ENCODE measurements around the gene TBRG4. TPM values are rescaled to one million over a fixed set of nuclear protein-coding genes. Genes with fewer than 3 reads are reported as not detected.

TBRG4 gene
- total RNA-seq, 1 donor, result 46.6 TPM

DNA sequence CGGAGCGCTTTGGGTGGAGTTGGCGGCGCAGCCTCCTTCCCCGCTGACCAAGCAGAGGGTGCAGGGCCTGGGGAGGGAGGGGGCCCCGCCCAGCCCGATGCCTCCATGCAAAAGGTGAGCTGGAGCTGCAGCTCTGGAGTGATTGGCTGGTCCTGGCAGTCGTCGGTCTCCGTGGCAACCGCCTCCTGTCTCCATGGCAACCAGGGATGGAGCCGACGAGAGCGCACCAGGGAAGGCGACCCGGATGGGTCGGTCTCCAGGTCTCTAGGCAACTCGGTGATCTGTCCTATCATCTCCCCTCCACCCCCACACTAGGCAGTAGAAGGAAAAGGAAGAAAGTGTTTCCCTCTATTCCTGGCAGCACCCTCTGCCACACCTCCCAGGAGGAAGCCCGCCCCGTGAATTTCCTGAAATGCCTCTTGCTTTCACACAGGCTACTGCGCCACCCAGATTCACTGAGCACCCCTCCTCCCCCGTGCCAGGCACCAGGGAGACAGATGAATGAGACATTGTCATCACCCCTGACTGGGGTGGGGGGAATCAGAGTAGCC, 22.1 kb downstream of the TBRG4 start:
- TF ChIP-seq, protein P1, sequence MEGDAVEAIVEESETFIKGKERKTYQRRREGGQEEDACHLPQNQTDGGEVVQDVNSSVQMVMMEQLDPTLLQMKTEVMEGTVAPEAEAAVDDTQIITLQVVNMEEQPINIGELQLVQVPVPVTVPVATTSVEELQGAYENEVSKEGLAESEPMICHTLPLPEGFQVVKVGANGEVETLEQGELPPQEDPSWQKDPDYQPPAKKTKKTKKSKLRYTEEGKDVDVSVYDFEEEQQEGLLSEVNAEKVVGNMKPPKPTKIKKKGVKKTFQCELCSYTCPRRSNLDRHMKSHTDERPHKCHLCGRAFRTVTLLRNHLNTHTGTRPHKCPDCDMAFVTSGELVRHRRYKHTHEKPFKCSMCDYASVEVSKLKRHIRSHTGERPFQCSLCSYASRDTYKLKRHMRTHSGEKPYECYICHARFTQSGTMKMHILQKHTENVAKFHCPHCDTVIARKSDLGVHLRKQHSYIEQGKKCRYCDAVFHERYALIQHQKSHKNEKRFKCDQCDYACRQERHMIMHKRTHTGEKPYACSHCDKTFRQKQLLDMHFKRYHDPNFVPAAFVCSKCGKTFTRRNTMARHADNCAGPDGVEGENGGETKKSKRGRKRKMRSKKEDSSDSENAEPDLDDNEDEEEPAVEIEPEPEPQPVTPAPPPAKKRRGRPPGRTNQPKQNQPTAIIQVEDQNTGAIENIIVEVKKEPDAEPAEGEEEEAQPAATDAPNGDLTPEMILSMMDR (IDR thresholded peaks at IDR 0.05; ENCODE audit: insufficient read depth, low read length), result no peak
- peak; percentile 47 for DNase-seq (ENCODE audit: low read depth)
- H3K4me3 ChIP-seq (ENCODE audit: low read depth, low read length), result peak overlapping the region; percentile 70

DNA sequence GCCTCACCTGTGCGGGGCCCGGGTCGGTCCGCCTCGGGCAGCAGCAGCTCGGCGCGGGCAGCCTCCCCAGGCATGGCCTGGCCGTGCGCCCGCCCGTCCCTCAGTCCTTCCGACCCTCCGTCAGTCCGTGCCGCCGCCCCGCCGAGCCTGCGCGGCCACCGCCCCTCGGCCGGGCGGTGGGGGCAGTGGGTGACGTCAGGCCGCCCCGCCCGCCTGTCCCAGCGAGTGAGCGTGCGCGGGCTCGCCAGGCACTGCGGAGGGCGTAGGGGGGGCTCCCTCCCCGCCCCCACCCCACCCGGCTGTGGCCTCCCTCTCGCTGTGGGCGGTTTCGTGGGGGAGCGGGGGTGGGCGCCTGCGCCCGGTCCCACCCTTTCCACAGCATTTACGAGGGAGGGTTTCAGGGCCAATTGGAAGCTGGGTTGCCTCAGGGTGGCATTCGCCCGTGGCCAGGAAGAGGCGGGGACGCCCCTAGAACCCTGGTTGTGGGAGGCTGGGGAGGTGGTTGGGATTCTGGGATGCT, 22.6 kb downstream of the TBRG4 start, which contains the start of gene NACAD:
Gene NACAD, minus strand, starts transcription at position 149 of the 520 bp plus-strand sequence. Its CDS starts 75 bp downstream, at position 74.
- TF ChIP-seq, protein P1 (IDR thresholded peaks at IDR 0.05; ENCODE audit: insufficient read depth, low read length), result no peak
- peak; percentile 11 for DNase-seq (ENCODE audit: low read depth)
- peak within 1 kb of the TSS; percentile 70 for H3K4me3 ChIP-seq (ENCODE audit: low read depth, low read length)

DNA sequence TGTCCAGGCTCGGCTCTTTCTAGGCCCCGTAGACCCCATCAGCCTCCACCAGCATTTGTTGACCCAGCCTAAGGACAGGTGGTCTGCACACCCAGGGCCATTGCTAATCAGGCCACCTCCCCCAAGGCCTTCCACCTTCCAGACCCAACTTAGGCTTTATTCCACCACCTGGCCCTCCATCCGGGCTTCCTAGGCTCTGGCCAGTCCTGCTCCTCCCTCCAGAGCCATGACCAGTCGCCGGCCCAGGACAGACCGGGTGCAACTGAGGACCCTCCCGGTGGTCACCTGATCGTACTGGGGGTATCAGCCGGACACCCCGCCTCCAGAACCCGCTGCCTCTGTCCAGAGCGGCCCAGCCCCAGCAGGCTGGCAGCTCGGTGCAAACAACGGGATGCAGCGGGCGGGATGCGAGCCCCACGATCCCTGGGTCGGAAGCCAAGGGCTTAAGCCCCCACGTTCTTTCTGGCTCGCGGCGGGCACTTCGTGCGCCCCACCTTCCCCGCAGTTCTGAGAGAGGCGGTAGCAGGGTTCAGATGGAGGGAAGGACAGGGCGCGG, 23.3 kb downstream of the TBRG4 start:
- DNase-seq (ENCODE audit: low read depth), result no peak
- TF ChIP-seq, protein P1 (IDR thresholded peaks at IDR 0.05; ENCODE audit: insufficient read depth, low read length), result no peak
- H3K4me3 ChIP-seq (ENCODE audit: low read depth, low read length), result peak overlapping the region; percentile 70

DNA sequence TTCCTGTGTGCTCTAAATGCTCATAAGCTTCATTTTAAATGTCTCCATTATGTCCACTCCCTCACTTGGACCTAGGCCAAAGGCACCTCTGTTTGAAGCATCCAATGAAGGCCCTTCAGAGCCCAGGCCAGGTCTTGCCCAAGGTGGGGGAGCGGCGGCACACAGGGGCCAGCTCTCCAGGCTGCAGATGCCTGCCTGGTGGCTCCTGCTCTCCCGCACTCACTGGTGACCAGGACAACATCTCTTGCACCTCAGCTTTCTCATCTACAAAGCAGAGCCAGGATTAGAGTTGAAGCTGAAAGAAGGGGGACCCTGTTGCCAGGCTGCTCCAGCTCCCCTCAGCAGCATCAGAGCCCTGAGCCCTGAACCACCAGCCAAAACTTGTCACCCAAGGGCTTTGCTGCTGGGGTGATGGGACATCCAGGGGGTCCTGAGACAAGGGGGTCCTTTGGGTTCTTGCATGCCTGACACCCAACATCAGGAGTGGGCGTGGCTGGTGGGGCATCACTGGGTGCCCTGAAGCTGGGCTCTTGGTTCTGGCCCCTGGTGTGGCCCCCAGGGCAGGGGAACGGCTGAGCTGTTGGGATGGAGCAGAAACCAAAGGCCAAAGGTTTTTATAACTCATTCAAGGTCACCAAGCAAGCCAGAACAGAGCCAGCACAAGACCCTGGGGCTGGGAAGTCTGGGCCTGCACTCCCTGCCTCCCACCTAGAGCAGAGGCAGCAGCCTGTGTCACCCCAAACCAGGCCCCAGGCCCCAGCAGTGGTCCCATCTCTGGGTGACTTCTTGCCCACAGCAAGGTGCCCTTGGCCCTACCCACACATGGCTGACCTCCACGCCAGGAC, 24.0 kb downstream of the TBRG4 start:
- TF ChIP-seq, protein P1 (IDR thresholded peaks at IDR 0.05; ENCODE audit: insufficient read depth, low read length), result no peak
- no peak for DNase-seq (ENCODE audit: low read depth)
- peak overlapping the region; percentile 70 for H3K4me3 ChIP-seq (ENCODE audit: low read depth, low read length)

DNA sequence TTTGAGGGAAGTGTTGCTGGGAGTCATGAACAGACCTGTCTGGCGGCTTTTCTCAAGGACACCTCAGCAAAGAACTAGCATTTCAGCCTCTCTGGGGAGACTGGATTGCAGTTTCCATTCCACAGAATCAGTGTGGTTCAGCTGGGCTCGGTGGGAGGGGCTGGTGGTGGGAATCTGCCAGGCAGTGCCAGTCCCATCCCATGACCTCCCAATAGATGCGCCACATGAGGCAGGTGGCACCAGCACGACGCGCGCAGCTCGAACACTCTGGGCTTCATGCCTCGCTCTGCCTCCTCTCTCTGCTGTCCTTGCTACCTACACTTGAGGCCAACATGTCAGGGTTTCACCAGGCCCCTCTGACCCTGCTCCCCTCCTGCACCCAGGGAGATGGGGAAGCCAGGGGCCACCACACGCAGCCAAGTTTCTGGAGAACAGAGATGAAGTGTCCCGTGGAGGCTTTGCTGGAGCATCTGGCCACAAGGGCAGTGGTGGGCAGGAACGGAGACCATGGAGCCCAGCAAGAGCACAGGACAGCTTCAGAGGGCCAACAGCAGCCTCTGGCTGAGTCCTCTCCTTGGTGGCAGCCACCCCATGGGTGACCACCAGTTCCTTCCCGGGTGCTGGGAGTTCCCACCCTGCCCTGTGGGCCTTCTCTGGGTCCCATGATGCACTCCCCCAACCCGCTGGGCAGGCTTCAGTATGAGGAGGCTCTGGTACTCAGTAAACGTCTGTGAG, 25.0 kb downstream of the TBRG4 start:
- TF ChIP-seq, protein P1 (IDR thresholded peaks at IDR 0.05; ENCODE audit: insufficient read depth, low read length), result no peak
- DNase-seq (ENCODE audit: low read depth), result no peak
- no peak overlapping the region for H3K4me3 ChIP-seq (ENCODE audit: low read depth, low read length)

DNA sequence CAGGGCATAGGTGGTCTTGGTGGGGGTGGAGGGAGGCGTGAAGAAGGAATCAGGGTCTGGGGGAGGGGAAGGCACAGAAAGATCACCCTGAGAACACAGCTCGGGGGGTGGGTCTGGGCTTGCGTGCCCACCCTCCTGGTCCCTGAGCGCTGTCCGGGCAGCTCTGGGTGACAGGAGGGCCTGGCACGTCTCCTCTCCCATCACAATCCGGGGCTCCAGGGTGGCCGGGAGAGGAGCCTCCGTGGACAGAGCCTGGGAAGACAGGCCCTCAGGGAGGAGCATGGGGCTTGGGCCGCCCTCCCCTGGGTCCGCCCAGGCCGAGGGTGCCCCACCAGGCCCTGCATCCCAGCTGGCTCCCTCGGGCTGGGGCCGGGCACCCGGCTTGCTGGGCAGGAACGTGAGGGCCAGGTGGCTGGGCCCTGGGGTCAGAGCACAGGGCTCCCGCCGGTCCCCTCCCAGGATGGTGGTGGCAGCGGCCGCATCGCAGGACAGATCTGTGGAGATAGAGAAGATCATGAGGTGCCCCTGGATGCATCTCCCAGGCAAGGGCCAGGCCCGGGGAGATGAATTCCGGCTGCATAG, 25.8 kb downstream of the TBRG4 start:
- TF ChIP-seq, protein P1 (IDR thresholded peaks at IDR 0.05; ENCODE audit: insufficient read depth, low read length), result no peak
- no peak overlapping the region for H3K4me3 ChIP-seq (ENCODE audit: low read depth, low read length)
- no peak for DNase-seq (ENCODE audit: low read depth)
